Endothelial cell (in vitro differentiated cells): ENCODE measurements around the gene VCX2. TPM values are rescaled to one million over a fixed set of nuclear protein-coding genes. Genes with fewer than 3 reads are reported as not detected.
"Not testable (repeated sequence)": the region's sequence is repeated elsewhere in the genome, so short reads cannot be mapped to it uniquely, and the experiment has no call there.

ENCODE experiments used
- DNase-seq: peaks from one replicate; pipeline ENCODE4 v3.0.0; 2021; ENCODE audit warnings: low spot score
- H3K27ac Mint-ChIP-seq: one replicate; pipeline ENCODE4 v1.8.0; 2021; ENCODE audit warnings: mixed read lengths, inconsistent platforms; ENCODE audit not compliant: unreplicated experiment
- H3K27me3 Mint-ChIP-seq: one replicate; pipeline ENCODE4 v1.8.0; 2021; ENCODE audit warnings: mild to moderate bottlenecking, moderate library complexity, mixed read lengths, inconsistent platforms; ENCODE audit not compliant: unreplicated experiment
- H3K36me3 Mint-ChIP-seq: one replicate; pipeline ENCODE4 v1.8.0; 2021; ENCODE audit warnings: mild to moderate bottlenecking, low read depth, mixed read lengths, inconsistent platforms; ENCODE audit not compliant: unreplicated experiment
- H3K4me1 Mint-ChIP-seq: one replicate; pipeline ENCODE4 v1.8.0; 2021; ENCODE audit warnings: mild to moderate bottlenecking, mixed read lengths, inconsistent platforms; ENCODE audit not compliant: unreplicated experiment
- H3K4me3 Mint-ChIP-seq: one replicate; pipeline ENCODE4 v1.8.0; 2021; ENCODE audit warnings: mild to moderate bottlenecking, mixed read lengths, inconsistent platforms; ENCODE audit not compliant: unreplicated experiment
- H3K9me3 Mint-ChIP-seq: one replicate; pipeline ENCODE4 v1.8.0; 2021; ENCODE audit warnings: mixed read lengths, inconsistent platforms; ENCODE audit not compliant: unreplicated experiment
- CTCF ChIP-seq: fragments of 200-600 bp; sonication (generic); IDR thresholded peaks from one replicate; pipeline ENCODE4 v1.5.0; 2021; ENCODE audit warnings: antibody characterized with exemption; ENCODE audit not compliant: unreplicated experiment
- microRNA-seq: library from miRNA; unstranded; fragments of <30 nt; microRNA quantifications from one replicate; pipeline ENCODE4, GENCODE V29; 2020; ENCODE audit not compliant: unreplicated experiment
- total RNA-seq: library from RNA; stranded (reverse); fragmentation: NEBNext Ultra II Directional; extraction: Animal tissue kit (Norgen Biotek cat#: 25700); gene quantifications from one replicate; pipeline ENCODE4 v1.2.1, GENCODE V29; 2021; ENCODE audit not compliant: unreplicated experiment

Gene VCX2
- total RNA-seq, 1 donor from 2014 or later, result not detected

GRCh38 chrX:8125566-8125965, 45.5 kb downstream of the VCX2 start:
- Mint-ChIP-seq H3K4me3 (no peak overlapping the region), H3K9me3 (no peaks in the 10 kb centered on the region), H3K27me3 (peaks cover 1% of the 10 kb centered on the region), H3K36me3 (no peaks in the 10 kb centered on the region), H3K4me1 (no peaks in the 10 kb centered on the region), H3K27ac (no peak overlapping the region)
- DNase-seq, result no peak
- no peak for TF ChIP-seq CTCF

GRCh38 chrX:8122538-8122937, 48.5 kb downstream of the VCX2 start:
- TF ChIP-seq CTCF, result no peak
- no peaks in the 10 kb centered on the region for H3K36me3 Mint-ChIP-seq
- peaks cover 1% of the 10 kb centered on the region for H3K27me3 Mint-ChIP-seq

GRCh38 chrX:8121391-8121790, 49.7 kb downstream of the VCX2 start:
- not testable (repeated sequence) for H3K36me3 Mint-ChIP-seq, H3K27me3 Mint-ChIP-seq, H3K27ac Mint-ChIP-seq, H3K4me1 Mint-ChIP-seq, DNase-seq, H3K9me3 Mint-ChIP-seq, H3K4me3 Mint-ChIP-seq

More at GRCh38 chrX:8122538-8122937, 48.5 kb downstream of the VCX2 start:
- Mint-ChIP-seq H3K27ac (no peak overlapping the region), H3K9me3 (no peaks in the 10 kb centered on the region), H3K4me1 (no peaks in the 10 kb centered on the region), H3K4me3 (no peak overlapping the region)
- DNase-seq, result no peak

Small RNA genes within 50 kb of the gene (microRNA-seq; reads per million reads assigned to microRNA genes)
- gene MIR651, result 4.7 reads per million, percentile 47 among the genes with 10 or more reads in this experiment

Other genes starting within 250 kb of the VCX2 start
- 12.4 TPM for gene PNPLA4, start 243.9 kb downstream of the VCX2 start, total RNA-seq